Measurements from ENCODE around the gene ZDHHC1. TPM values are rescaled to one million over a fixed set of nuclear protein-coding genes. Genes with fewer than 3 reads are reported as not detected.

The ZDHHC1 gene
- total and polyA plus RNA-seq, 8 donors: 14.4 to 24.1 (median 17.9) TPM

DNA sequence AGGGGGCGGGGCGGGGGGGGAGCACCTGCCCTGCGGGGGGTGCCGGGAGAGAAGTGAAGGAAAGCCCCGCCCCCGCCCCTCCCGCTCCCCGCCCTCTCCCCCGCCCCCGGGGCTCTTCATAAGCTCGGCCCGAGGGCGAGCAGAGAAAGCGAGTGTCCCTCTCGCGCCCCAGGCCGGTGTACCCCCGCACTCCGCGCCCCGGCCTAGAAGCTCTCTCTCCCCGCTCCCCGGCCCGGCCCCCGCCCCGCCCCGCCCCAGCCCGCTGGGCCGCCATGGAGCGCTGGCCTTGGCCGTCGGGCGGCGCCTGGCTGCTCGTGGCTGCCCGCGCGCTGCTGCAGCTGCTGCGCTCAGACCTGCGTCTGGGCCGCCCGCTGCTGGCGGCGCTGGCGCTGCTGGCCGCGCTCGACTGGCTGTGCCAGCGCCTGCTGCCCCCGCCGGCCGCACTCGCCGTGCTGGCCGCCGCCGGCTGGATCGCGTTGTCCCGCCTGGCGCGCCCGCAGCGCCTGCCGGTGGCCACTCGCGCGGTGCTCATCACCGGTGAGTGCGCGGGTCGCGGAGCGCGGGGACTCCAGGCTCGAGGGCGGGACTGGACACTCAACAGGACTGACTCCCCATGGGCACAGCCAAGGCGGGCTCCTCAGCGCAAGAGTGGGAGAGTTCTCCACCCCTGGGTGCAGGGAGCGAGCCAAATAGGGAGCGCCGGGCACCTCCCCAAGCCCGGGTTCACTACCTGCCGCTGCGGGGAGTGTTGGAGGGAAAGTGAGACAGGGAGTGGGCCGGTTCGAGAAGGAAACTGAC, 14.9 kb upstream of the ZDHHC1 start, which contains the start of gene HSD11B2:
TSS of gene HSD11B2 (plus strand) at position 145 of the 798 bp plus-strand sequence. CDS start at position 273, 128 bp downstream.
- intact Hi-C loops (cut with DNase I): no loop called here
- ATAC-seq (peak; percentile 63), DNase-seq (peak in 2 of 4 donors; percentile 57 to 90)
- peaks cover 13 to 46% of the 10 kb centered on the region in 2 donors for H3K27me3 ChIP-seq
- TF ChIP-seq, protein P1, sequence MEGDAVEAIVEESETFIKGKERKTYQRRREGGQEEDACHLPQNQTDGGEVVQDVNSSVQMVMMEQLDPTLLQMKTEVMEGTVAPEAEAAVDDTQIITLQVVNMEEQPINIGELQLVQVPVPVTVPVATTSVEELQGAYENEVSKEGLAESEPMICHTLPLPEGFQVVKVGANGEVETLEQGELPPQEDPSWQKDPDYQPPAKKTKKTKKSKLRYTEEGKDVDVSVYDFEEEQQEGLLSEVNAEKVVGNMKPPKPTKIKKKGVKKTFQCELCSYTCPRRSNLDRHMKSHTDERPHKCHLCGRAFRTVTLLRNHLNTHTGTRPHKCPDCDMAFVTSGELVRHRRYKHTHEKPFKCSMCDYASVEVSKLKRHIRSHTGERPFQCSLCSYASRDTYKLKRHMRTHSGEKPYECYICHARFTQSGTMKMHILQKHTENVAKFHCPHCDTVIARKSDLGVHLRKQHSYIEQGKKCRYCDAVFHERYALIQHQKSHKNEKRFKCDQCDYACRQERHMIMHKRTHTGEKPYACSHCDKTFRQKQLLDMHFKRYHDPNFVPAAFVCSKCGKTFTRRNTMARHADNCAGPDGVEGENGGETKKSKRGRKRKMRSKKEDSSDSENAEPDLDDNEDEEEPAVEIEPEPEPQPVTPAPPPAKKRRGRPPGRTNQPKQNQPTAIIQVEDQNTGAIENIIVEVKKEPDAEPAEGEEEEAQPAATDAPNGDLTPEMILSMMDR (IDR thresholded peaks at IDR 0.05): no peak
- no peak within 1 kb of the TSS for H3K27ac ChIP-seq
- no peaks in the 10 kb centered on the region for H3K9me3 ChIP-seq
- peaks cover 21 to 46% of the 10 kb centered on the region in 2 donors for H3K4me1 ChIP-seq
- H3K36me3 ChIP-seq: peaks cover 0 to 9% of the 10 kb centered on the region in 2 donors
- H3K4me3 ChIP-seq: peak within 1 kb of the TSS; percentile 33 to 48

DNA sequence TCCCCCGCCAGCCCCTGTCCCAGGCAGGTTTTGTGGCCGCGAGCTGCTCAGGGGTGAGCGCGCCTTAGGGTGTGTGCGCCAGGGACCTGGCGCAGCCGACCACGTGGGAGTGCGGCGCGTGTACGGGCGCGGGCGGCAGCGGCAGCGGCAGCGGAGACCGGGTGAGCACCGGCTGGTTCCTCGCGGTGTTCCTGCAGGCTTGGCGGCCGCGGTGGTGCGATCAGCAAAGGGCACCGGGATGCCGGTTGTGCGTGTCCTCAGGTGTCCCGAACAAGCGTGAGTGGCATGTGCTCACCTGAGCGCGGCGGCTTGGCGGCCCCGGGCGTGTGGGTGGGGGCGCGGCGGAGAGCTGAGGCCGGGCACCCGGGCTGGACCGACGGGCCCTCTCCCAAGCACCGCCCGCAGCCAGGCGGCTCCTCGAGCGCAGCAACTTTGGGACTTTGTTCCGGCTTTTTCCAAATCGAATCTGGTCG, 14.3 kb upstream of the ZDHHC1 start:
- no peak overlapping the region for H3K27ac ChIP-seq
- peaks cover 13 to 46% of the 10 kb centered on the region in 2 donors for H3K27me3 ChIP-seq
- peak; percentile 39 for ATAC-seq
- no peaks in the 10 kb centered on the region for H3K9me3 ChIP-seq
- intact Hi-C loops (cut with DNase I): no loop called here
- peak overlapping the region; percentile 33 to 48 for H3K4me3 ChIP-seq
- H3K36me3 ChIP-seq: peaks cover 0 to 3% of the 10 kb centered on the region in 2 donors
- H3K4me1 ChIP-seq: peaks cover 21 to 45% of the 10 kb centered on the region in 2 donors
- TF ChIP-seq, protein P1 (IDR thresholded peaks at IDR 0.05): no peak
- peak in 1 of 4 donors; percentile 84 for DNase-seq

DNA sequence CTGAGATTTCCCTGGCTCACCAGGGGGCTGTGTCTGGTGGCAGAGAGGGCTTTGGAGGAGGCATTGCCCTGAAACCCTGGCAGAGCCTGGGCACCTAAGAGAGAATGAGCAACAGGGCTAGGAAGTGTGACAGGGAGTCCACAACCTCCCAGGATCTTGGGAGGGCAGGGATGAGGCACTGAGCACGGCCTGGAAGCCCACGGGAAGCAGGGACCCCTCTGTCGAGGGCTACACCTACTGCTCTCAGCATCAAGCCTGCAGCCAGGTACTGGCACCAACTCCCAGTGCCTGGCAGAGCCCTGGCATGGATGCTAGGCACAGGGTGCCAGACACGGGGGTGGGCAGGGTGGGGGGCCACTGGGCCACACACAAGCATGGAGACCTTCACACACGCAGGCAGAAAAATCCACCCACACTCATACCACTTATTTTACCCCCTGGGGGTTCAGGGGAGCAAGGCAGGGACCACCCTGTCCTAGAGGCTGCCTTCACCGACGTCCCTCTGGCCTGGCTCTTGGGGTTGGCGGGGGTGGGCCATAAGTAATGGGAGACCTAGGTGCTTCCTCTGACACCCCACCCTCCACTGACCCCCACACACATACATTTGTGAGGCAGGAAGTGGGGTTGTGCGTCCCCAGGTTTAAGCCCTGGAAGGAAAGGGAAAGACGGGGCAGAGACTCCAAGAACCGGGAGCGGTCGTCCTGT, 13.7 kb upstream of the ZDHHC1 start:
- intact Hi-C loops (cut with DNase I): loop anchor here in 1 of 2 donors (5.0 kb wide), 1 partner anchor 37 kb away; no protein-coding TSS in a partner anchor
- ATAC-seq (no peak), DNase-seq (no peak)
- H3K27me3 ChIP-seq: peaks cover 13 to 48% of the 10 kb centered on the region in 2 donors
- H3K4me3 ChIP-seq: peak overlapping the region; percentile 33 to 48
- TF ChIP-seq, protein P1 (IDR thresholded peaks at IDR 0.05): no peak
- no peak overlapping the region for H3K27ac ChIP-seq
- H3K4me1 ChIP-seq: peaks cover 21 to 41% of the 10 kb centered on the region in 2 donors
- no peaks in the 10 kb centered on the region for H3K36me3 ChIP-seq
- no peaks in the 10 kb centered on the region for H3K9me3 ChIP-seq

DNA sequence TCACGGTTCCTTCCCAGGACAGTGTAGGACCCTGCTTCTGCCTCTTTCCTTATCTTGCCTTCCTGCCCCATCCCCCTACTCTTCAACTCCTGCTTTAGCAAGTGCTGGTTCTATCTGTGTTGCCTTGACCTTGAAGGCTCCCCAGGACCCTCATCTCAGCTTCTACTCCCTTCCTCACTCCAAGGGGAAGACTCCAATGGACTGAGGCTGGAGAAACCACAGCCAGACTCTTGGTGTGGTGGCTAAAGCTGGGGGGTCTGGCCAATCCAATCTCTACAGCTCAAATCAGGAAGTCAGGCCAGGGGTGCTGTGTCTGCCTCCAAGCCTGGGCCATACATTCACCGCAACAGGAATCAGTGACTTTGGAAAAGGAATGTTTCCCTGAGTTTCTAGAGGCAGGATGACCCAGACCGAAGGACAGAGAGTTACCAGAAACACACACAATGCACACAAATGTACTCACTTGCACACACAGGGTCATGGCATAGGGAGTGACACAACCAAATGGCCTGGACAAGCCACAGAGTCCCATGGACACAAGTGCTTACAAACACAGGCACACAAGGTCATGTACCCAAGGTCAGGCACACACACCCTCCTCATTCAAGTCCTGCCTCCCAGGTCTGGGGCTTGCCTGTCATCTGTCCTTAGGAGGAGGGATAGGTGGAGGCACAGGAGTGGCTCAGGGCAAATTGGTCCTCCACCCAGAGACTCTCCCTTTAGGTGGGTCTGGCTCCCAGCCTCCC, 12.9 kb upstream of the ZDHHC1 start:
- Histone ChIP-seq H3K27me3 (peaks cover 13 to 56% of the 10 kb centered on the region in 2 donors), H3K4me3 (no peak overlapping the region), H3K27ac (no peak overlapping the region), H3K36me3 (no peaks in the 10 kb centered on the region), H3K9me3 (no peaks in the 10 kb centered on the region), H3K4me1 (peaks cover 21 to 37% of the 10 kb centered on the region in 2 donors)
- TF ChIP-seq, protein P1 (IDR thresholded peaks at IDR 0.05): no peak
- intact Hi-C loops (cut with DNase I): loop anchor here in 1 of 2 donors (5.0 kb wide), 1 partner anchor 38 kb away; no protein-coding TSS in a partner anchor
- DNase-seq (no peak), ATAC-seq (no peak)
